Activated naive CD8-positive, alpha-beta T cell treated with anti-CD3 and anti-CD28 coated beads, Interleukin-2, amount 50 U/mL, for 24 hours (primary cell): ENCODE data around the gene RNF123.
A peak's percentile ranks its signal among the peaks of the same experiment; 100 is the strongest.

ENCODE experiments used
- ATAC-seq: fragments of 150-1000 bp; cut with Tn5 transposase; one replicate; pipeline ENCODE4 v1.10.0; 2021
- DNase-seq: peaks from one replicate; pipeline ENCODE4 v3.0.0; 2021
- H3K27ac Mint-ChIP-seq: one replicate; pipeline ENCODE4 v1.8.0; 2021; ENCODE audit warnings: mild to moderate bottlenecking, mixed read lengths
- H3K27me3 Mint-ChIP-seq: one replicate; pipeline ENCODE4 v1.8.0; 2021; ENCODE audit warnings: mixed read lengths
- H3K36me3 Mint-ChIP-seq: one replicate; pipeline ENCODE4 v1.8.0; 2021; ENCODE audit warnings: low read depth, mixed read lengths
- H3K4me1 Mint-ChIP-seq: one replicate; pipeline ENCODE4 v1.8.0; 2021; ENCODE audit warnings: mixed read lengths
- H3K4me3 Mint-ChIP-seq: one replicate; pipeline ENCODE4 v1.8.0; 2021; ENCODE audit warnings: mild to moderate bottlenecking, moderate library complexity, mixed read lengths
- H3K9me3 Mint-ChIP-seq: one replicate; pipeline ENCODE4 v1.8.0; 2021; ENCODE audit warnings: mixed read lengths

Gene RNF123

GRCh38 chr3:49713336-49714105, 24.2 kb downstream of the RNF123 start:
- ATAC-seq (no peak), DNase-seq (no peak)
- Mint-ChIP-seq H3K4me3 (no peak overlapping the region), H3K9me3 (no peaks in the 10 kb centered on the region), H3K27ac (no peak overlapping the region), H3K27me3 (no peaks in the 10 kb centered on the region), H3K36me3 (peaks cover 2% of the 10 kb centered on the region), H3K4me1 (peaks cover 9% of the 10 kb centered on the region)

- ATAC-seq (no peak), DNase-seq (no peak)
- H3K4me1 Mint-ChIP-seq: peaks cover 22% of the 10 kb centered on the region
Measured at GRCh38 chr3:49714728-49715550, 25.6 kb downstream of the RNF123 start.

GRCh38 chr3:49715611-49716121, 26.3 kb downstream of the RNF123 start:
- H3K27me3 Mint-ChIP-seq: no peaks in the 10 kb centered on the region
- peaks cover 26% of the 10 kb centered on the region for H3K4me1 Mint-ChIP-seq
- H3K27ac Mint-ChIP-seq: no peak overlapping the region
- DNase-seq (no peak), ATAC-seq (no peak)
- no peaks in the 10 kb centered on the region for H3K36me3 Mint-ChIP-seq
- no peaks in the 10 kb centered on the region for H3K9me3 Mint-ChIP-seq
- no peak overlapping the region for H3K4me3 Mint-ChIP-seq

More at GRCh38 chr3:49714728-49715550, 25.6 kb downstream of the RNF123 start:
- H3K27me3 Mint-ChIP-seq: no peaks in the 10 kb centered on the region
- H3K4me3 Mint-ChIP-seq: no peak overlapping the region
- no peaks in the 10 kb centered on the region for H3K9me3 Mint-ChIP-seq
- no peak overlapping the region for H3K27ac Mint-ChIP-seq
- no peaks in the 10 kb centered on the region for H3K36me3 Mint-ChIP-seq

- no peaks in the 10 kb centered on the region for H3K9me3 Mint-ChIP-seq
- H3K27me3 Mint-ChIP-seq: no peaks in the 10 kb centered on the region
- no peak overlapping the region for H3K4me3 Mint-ChIP-seq
- no peak for DNase-seq
- peaks cover 3% of the 10 kb centered on the region for H3K36me3 Mint-ChIP-seq
- no peak overlapping the region for H3K27ac Mint-ChIP-seq
- ATAC-seq: no peak
- peaks cover 25% of the 10 kb centered on the region for H3K4me1 Mint-ChIP-seq
Measured at GRCh38 chr3:49716169-49716568, 26.8 kb downstream of the RNF123 start.

- Mint-ChIP-seq H3K27me3 (no peaks in the 10 kb centered on the region), H3K4me1 (peaks cover 20% of the 10 kb centered on the region), H3K9me3 (no peaks in the 10 kb centered on the region), H3K4me3 (no peak overlapping the region), H3K36me3 (peaks cover 4% of the 10 kb centered on the region), H3K27ac (no peak overlapping the region)
- ATAC-seq (no peak), DNase-seq (no peak)
Measured at GRCh38 chr3:49716691-49717210, 27.4 kb downstream of the RNF123 start.

- H3K36me3 Mint-ChIP-seq: peaks cover 4% of the 10 kb centered on the region
- H3K4me1 Mint-ChIP-seq: peaks cover 23% of the 10 kb centered on the region
- H3K27me3 Mint-ChIP-seq: no peaks in the 10 kb centered on the region
Measured at GRCh38 chr3:49717211-49717958, 28.0 kb downstream of the RNF123 start.

GRCh38 chr3:49717959-49718857, 28.9 kb downstream of the RNF123 start:
- ATAC-seq: no peak
- Mint-ChIP-seq H3K36me3 (peaks cover 8% of the 10 kb centered on the region), H3K9me3 (no peaks in the 10 kb centered on the region), H3K4me3 (peak overlapping the region; percentile 75), H3K27me3 (no peaks in the 10 kb centered on the region), H3K27ac (no peak overlapping the region), H3K4me1 (peaks cover 28% of the 10 kb centered on the region)
- no peak for DNase-seq

More at GRCh38 chr3:49717211-49717958, 28.0 kb downstream of the RNF123 start:
- no peak for DNase-seq
- no peak overlapping the region for H3K27ac Mint-ChIP-seq
- ATAC-seq: no peak
- H3K9me3 Mint-ChIP-seq: no peaks in the 10 kb centered on the region
- no peak overlapping the region for H3K4me3 Mint-ChIP-seq

- Mint-ChIP-seq H3K27me3 (no peaks in the 10 kb centered on the region), H3K4me1 (peaks cover 28% of the 10 kb centered on the region), H3K4me3 (peak overlapping the region; percentile 75), H3K36me3 (peaks cover 8% of the 10 kb centered on the region), H3K27ac (no peak overlapping the region), H3K9me3 (no peaks in the 10 kb centered on the region)
- DNase-seq (no peak), ATAC-seq (no peak)
Measured at GRCh38 chr3:49718858-49719213, 29.5 kb downstream of the RNF123 start.

GRCh38 chr3:49719214-49719884, 30.0 kb downstream of the RNF123 start, which contains the start of gene AMIGO3:
Gene AMIGO3 (minus strand): TSS chr3:49719684. CDS start chr3:49719465, 219 bp downstream.
- ATAC-seq: peak; percentile 67
- peak within 1 kb of the TSS; percentile 49 for H3K27ac Mint-ChIP-seq

GRCh38 chr3:49720855-49721595, 31.7 kb downstream of the RNF123 start:
- ATAC-seq (no peak), DNase-seq (no peak)
- H3K27ac Mint-ChIP-seq: no peak overlapping the region
- peaks cover 8% of the 10 kb centered on the region for H3K36me3 Mint-ChIP-seq
- H3K9me3 Mint-ChIP-seq: no peaks in the 10 kb centered on the region
- peak overlapping the region; percentile 38 for H3K4me3 Mint-ChIP-seq
- peaks cover 31% of the 10 kb centered on the region for H3K4me1 Mint-ChIP-seq
- H3K27me3 Mint-ChIP-seq: no peaks in the 10 kb centered on the region

More at GRCh38 chr3:49719214-49719884, 30.0 kb downstream of the RNF123 start, which contains the start of gene AMIGO3:
- Mint-ChIP-seq H3K36me3 (peaks cover 8% of the 10 kb centered on the region), H3K9me3 (no peaks in the 10 kb centered on the region), H3K27me3 (no peaks in the 10 kb centered on the region), H3K4me3 (peak within 1 kb of the TSS; percentile 75), H3K4me1 (peaks cover 31% of the 10 kb centered on the region)
- peak; percentile 91 for DNase-seq

GRCh38 chr3:49721596-49721895, 32.2 kb downstream of the RNF123 start:
- H3K36me3 Mint-ChIP-seq: peaks cover 8% of the 10 kb centered on the region
- H3K4me1 Mint-ChIP-seq: peaks cover 31% of the 10 kb centered on the region
- no peaks in the 10 kb centered on the region for H3K27me3 Mint-ChIP-seq
- H3K27ac Mint-ChIP-seq: no peak overlapping the region
- H3K4me3 Mint-ChIP-seq: no peak overlapping the region
- DNase-seq: no peak
- H3K9me3 Mint-ChIP-seq: no peaks in the 10 kb centered on the region
- no peak for ATAC-seq

GRCh38 chr3:49721896-49722781, 32.8 kb downstream of the RNF123 start:
- Mint-ChIP-seq H3K4me1 (peaks cover 31% of the 10 kb centered on the region), H3K4me3 (peak overlapping the region; percentile 85), H3K36me3 (peaks cover 8% of the 10 kb centered on the region), H3K27me3 (no peaks in the 10 kb centered on the region), H3K27ac (peak overlapping the region; percentile 84), H3K9me3 (no peaks in the 10 kb centered on the region)
- DNase-seq: no peak
- ATAC-seq: no peak
